NCI-H1048 (cell line): Measurements from ENCODE around the gene MRPS24.
"Not testable (repeated sequence)": the region's sequence is repeated elsewhere in the genome, so short reads cannot be mapped to it uniquely, and the experiment has no call there.

Experiments used
- DNase-seq: peaks from one replicate; lab custom pipeline; 2025; lab: John Stamatoyannopoulos, UW

Gene MRPS24

DNA sequence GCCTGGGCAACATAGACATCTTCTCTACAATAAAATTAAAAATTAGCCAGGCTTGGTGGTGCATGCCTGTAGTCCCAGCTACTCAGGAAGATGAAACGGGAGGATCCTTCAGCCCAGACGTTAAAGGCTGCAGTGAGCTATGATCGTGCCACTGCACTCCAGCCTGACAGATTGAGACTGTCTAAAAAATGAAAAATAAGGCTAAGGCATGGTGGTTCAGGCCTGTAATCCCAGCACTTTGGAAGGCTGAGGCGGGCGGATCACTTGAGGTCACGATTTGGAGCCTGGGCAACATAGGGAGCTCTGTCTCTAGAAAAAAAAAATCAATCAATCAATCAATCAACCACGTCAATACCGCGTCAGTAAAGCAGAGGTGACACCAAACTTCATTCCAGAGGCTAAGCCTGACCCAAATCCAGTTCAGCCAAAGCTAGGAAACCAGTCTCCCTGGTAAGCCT, 31.1 kb downstream of the MRPS24 start:
- DNase-seq: no peak

DNA sequence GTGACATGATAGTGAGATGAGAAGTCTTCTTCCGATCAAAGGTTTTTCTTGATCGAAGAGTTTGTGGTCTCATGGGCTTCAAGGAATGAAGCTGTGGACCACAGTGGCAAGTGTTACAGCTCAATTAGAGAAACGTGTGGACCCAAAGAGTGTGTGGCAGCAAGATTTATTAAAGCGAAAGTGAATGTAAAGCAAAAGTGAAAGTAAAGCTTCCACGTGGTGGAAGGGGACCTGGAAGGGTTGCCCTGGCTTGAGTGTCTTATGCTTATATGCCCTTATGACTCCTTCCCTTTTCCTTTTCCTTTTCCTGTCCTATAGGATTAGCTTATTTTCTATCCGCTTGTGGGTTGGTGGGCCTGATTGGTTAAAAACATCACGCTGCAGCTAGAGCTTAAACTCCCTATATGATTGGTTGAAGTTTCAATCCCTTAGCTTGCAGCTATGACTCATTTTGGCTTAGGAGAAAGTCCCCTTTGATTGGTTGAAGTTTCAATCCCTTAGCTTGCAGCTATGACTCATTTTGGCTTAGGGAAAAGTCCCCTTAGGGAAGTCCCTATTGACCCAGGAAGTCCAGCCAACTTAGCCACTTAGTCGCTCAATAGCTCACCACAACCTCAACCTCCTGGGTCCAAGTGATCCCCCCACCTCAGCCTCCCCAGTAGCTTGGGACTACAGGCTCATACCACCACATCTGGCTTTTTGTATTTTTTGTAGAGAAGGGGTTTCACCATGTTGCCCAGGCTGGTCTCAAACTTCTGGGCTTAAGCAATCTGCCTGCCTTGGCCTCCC, 34.7 kb downstream of the MRPS24 start:
- DNase-seq: no peak

DNA sequence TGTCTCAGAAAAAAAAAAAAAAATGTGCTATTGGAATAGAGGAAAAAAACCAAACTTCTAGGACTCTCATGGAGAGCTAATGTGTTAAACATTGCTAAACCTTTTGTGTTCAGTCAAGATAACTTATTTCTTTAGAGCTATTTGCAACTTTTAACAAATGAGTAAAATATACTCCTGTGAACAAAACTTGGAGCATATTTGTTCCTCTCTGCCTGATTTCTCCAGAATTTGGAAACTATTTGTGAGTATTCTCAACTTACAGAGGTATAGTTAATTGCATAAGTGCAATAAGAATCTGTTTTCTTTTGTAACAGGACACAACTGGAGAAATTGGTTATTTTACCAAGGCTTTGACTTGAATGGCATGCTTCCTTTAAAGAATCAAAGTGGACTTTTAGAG, 38.4 kb downstream of the MRPS24 start:
- not testable (repeated sequence) for DNase-seq

DNA sequence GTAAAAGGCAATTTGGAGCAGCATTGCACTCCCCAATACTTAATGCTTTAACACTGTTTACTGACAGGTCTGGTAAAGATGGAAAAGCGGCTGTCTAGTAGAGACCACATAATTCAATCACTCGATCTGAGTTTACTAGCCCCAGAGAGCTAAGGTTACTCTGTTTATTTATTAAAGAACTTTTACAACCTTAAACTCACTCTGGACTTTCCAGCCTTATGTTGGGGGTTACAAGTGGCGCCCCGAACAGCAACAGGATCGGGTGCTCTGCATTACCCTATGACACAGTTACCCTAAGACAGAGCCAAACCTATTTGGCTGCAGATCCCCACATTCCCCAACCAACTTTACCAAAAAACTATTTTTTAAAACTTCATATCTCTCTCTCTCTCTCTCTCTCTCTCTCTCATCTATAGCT, 43.9 kb downstream of the MRPS24 start:
- DNase-seq: no peak

DNA sequence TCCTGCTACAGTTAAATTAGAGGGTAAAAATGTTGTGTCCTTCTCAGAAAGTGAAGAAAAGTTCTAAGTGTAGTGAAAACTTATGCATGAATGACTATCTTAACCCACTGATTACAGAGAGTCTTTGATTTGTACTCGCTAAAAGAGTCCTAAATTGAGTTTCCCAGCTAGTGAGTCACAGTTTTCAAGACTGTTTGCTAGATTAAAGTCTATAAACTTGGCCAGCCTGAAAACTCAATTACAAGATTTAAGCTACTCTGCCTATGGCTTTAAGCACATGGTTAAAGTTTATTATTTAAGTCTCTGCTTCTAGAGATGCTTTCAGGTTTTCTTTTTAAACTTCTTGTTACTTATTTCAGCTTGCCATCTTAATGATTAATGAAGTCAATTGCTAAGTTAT, 44.4 kb downstream of the MRPS24 start:
- DNase-seq: no peak

DNA sequence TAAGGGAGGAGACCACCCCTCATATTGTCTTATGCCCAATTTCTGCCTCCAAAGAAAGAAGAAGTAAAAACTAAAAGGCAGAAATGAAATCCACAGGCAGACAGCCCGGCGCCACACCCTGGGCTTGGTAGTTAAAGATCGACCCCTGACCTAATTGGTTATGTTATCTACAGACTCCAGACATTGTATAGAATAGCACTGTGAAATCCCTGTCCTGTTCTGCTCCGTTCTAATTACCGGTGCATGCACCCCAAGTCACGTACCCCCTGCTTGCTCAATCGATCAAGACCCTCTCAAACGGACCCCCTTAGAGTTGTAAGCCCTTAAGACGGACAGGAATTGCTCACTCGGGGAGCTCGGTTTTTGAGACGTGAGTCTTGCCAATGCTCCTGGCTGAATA, 44.8 kb downstream of the MRPS24 start:
- DNase-seq: not testable (repeated sequence)

DNA sequence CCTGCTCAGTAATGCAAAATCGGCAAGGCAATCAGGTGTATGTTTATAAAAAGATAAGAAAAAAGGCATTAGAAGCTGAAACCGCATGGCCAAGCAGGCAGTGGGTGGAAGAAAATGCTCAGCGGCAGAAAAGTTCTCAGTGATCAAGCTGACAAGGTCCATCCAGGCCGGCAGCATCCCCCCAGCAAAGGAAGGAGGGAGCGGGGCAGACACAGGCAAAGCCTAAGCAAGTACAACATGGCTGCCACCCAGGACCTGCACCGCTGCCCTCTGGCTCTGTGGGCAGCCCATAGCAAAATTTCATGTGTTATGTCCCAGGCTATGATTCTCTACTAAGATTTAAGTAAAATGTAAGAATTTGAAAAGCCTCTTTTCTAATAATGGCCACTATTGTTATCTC, 45.4 kb downstream of the MRPS24 start:
- no peak for DNase-seq

DNA sequence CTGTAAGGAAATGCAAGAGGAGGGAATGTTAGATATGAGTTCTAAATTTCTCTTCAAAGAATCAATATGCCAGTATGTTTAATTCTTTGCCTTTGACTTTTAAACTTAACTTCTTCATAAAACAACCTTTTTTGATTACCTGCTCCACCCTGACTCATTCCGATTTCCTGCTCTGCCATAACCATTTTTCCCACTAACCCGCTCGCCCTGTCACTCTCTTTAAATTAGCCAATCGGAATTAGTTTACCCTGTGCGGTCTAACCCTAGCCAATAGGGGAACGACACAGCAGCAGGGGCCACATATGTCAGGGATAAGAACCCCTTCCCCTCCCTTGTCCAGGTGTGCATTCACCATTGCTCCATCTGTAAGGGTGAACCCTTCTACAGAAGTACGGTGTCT, 45.9 kb downstream of the MRPS24 start:
- not testable (repeated sequence) for DNase-seq
